Fibroblast of skin of abdomen (primary cell): ENCODE data around the gene UCKL1. TPM values are rescaled to one million over a fixed set of nuclear protein-coding genes. Genes with fewer than 3 reads are reported as not detected.
"Not testable (repeated sequence)": the region's sequence is repeated elsewhere in the genome, so short reads cannot be mapped to it uniquely, and the experiment has no call there.

ENCODE experiments used
- DNase-seq: peaks from one replicate; pipeline ENCODE4 v3.0.0-alpha.2; 2013
- polyA plus RNA-seq, 2 experiments: library from polyadenylated mRNA; unstranded; fragments of 120-200 nt; gene quantifications; one replicate each; pipeline ENCODE4 v1.2.1, GENCODE V29; 2013; ENCODE audit not compliant: insufficient read length in 2 of 2

UCKL1 gene
- 25.0 TPM for polyA plus RNA-seq (2013, experiment 1 of 2; ENCODE audit: insufficient read length)
- polyA plus RNA-seq (2013, experiment 2 of 2; ENCODE audit: insufficient read length) = 26.8 TPM

DNA sequence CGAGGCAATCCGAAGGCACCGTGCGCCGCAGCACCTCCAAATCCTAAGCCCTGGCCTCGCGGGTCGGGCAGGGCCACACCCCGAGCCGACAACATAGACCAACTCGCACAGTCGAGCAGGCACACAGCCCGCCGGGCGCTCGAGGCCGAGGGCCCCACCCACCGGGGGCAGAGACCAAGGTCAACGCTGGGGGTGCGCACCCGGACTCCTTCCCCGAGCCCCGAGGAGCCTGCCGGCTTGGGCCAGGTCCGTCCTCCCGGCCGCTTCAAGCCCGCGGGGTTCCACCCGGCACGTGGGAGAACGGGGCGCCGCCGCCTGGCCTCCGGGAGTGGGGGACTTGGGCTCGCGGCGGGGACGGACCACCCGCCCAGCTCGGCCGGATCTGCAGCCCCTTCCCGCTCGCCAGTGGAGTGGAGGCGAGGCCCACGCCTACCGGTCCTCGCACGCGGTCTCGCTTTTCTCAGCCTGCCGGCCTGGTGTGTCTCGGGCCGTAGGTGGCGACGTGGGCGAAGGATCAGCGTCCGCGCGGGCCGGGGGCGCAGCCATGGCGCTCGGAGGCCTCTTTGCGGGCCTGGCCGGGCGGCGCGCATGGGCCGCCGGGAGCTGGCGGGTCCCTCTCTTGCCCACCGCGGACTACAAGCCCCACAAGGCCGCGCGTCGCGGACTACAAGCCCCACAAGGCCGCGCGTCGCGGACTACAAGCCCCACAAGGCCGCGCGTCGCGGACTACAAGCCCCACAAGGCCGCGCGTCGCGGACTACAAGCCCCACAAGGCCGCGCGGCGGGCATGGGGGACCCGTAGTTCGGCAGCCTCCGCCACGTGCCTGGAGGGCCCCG lies at the start of gene UCKL1:
Gene UCKL1, minus strand, starts transcription at position 590 of the 837 bp plus-strand sequence. Its CDS starts 44 bp downstream, at position 546.
- peak; percentile 89 for DNase-seq

DNA sequence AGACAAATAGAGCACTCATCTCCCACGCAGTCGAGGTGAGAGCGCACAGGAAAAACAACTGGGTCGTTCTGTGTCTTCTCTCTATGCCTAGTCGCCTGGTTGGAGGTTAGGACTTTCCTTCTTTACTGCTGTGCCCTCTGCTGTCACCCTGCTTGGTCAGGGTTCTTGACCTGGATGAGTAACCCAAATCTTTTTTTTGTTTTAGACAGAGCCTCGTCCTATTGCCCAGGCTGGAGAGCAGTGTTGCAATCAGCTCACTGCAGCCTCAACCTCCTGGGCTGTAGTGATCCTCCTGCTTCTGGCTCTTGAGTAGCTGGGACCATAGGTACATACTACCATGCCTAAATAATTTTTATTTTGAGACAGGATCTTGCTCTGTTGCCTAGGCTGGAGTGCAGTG lies 49.2 kb upstream of the UCKL1 start:
- no peak for DNase-seq

DNA sequence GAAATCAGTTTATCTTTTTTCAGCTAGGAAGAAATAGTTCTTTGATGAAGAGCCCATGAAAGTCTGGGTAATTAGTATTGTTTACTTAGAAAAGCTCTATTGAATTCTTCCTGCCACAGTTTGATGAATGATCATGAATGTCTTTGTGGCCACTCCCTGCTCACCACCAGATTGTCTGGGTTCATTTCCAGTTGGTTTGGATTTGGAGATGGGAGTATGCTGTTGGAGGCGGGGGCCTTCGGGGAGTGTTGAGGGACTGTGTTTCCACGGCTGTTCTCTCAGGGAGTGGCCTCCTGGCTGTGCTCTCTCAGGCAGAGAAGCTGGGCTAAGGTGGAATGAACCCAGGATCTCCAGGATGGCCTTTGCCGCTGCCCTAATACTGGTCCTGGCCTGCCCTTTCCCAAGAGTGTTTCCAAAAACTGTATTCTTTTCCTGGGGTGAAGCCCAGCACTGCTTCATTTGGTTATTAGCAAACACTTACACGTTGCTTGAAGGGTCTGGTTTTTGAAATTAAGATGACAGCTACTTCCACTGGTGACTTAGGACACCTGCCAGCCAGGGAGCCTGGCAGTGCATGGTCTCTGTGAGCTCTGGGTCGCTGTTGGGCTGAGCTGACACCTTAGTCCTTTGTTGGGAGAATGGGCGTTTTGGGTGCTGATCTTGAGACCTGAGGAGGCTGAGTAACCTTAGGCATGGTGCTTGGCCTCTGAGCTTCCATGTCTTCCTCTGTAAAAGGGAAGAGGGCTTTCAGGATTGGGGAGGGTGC lies 47.9 kb upstream of the UCKL1 start:
- DNase-seq = no peak

DNA sequence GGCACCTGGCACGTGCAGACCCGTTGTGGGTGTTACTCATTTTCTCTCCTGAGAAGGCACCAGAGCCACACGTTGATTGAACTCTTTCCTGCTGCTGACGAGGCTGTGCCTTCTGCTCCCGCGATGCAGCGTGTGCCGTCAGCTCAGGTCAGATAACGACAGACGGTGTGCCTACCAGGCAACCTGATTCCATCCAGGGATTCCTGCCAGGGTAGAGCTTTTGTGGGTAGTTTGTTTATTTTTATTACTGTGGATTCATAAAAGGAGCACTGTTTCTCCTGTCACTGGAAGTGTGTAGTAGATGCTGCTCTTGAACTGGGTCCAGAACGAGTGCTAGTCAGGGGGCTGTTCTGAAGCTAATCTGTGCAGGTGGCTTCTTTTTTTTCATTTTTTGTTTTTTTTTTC lies 45.4 kb upstream of the UCKL1 start:
- DNase-seq = no peak

DNA sequence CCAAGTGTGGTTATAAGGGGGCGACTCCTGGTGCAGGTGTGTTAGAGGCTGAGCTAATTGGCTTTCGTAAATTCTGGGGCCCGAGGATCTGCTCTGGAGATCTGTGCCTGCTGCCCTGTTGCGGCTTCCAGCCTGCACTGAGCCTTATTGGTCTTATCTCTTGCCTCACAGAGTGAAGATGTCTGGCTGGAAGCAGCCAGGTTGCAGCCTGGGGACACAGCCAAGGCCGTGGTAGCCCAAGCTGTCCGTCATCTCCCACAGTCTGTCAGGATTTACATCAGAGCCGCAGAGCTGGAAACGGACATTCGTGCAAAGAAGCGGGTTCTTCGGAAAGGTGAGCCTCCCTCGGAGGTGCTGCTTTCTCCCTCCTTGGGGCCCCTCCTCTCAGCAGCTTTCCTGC lies 44.7 kb upstream of the UCKL1 start:
- no peak for DNase-seq

DNA sequence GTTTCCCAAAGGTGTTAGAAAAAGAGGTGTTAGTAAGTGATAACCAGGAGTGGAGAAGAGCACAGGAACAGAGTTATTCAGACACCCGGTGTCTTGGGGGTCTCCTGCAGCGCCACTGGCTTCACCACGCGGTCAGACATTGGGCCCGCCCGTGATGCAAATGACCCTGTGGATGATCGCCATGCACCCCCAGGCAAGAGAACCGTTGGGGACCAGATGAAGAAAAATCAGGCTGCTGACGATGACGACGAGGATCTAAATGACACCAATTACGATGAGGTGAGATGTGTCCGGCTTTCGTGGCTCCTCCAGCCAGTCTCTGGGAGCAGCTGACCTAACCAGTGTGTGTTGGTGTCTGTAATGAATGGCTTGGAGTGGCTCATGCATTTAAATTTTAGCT lies 26.7 kb upstream of the UCKL1 start:
- DNase-seq = no peak

DNA sequence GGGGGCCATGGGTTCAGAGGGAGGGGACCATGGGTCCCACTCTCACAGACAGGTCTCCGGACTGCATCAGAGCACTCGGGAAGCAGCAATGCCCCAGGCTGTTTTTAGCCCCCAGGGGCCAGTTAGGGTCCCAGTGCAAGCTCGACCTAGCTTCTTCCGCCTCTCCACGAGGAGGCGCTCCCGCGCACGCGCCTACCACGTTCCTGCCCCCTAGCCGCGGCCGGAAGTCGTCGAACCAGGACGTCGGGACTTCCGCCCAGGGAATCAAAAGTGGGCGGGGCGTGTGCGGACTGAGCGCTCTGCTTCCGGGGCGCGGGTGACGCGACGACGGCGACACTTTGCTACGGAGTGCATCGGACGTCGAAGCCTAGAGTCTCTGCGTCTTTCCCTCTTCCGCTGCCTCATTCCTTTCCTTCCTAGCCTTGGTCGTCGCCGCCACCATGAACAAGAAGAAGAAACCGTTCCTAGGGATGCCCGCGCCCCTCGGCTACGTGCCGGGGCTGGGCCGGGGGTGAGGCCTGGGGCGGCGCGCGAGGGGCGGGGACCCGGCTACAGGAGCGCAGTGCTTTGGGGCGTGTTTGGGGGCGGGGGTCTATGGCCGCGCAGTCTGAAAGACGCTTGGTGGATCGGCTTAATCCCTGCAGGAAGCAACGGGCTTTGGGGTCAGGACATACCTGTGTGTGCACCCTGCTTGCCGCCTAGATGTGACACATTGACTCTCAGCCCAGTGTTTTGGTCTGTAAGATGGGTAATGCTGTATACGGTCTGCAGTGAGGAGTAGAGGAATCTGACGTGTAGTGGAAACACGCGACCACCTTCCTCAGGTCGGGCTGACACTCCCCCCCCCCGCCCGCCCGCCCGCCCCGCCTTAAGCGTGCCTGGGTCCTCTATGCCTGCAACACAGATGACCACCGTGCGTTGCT lies 24.9 kb upstream of the UCKL1 start, which contains the start of gene PRPF6:
Gene PRPF6, plus strand, starts transcription at position 327 of the 923 bp plus-strand sequence. Its CDS starts 114 bp downstream, at position 441.
- DNase-seq = peak; percentile 95

DNA sequence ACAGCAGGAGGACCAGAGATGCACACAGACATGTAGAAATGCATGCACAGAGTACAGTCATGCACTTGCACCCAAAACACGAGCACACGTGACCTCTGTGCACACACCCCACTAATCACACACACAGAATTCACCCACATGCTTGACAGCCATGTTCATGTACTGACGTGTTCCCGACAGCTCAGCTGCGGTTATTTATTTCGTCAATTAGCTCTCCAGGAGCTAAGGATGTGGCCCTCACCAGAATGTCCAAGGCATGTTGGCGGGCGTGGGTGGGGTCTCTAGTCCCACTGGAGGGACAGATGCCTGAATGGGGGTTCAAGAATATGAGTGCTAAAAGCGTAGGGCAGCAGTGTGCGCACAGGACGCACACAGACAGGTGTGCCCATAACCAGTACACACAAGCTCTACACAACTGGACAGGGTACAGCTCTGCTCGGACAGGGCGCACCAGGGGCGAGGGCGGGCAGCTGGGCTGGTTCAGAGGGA lies 24.1 kb upstream of the UCKL1 start:
- DNase-seq = peak; percentile 38

DNA sequence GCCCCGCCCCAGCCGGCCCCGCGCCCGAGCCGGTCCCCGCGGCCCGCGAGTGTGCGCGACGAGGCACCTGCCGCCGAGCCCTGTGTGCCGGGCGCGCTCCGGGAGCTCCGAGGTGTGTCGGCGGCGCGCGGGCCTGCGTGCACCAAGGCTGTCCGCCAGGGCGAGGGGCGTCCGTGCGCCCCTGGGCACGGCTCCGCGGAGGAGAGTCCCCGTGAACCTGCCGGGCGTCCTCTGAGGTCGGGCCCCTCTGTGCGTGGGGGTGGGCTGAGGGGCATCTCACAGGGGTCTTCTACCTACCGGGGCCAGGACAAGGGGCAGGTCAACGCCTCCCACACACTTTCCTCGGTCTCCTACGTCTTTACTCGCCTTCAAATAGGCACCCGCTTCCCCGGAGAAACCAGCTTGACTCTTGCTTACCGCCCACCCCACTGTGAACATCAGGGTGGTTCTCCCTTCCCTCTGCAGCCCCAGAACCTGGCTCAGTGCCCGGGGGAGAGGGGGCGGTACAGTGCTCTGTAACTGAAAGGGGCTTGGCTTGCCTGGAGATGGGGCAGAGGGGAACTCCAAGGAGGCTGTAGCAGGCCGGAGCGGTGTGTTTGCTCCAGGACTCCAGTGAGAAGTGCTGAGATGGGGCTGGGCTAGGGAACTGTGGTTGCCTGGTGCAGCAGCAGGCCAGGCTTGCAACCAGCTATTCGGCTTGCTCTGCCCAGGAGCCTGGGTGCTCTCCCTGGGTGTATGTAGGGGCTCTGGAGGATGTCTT lies 23.5 kb upstream of the UCKL1 start, which contains the start of gene SAMD10:
Gene SAMD10, minus strand, starts transcription at position 86 of the 760 bp plus-strand sequence. CDS start 175 bp downstream, outside the sequence.
- DNase-seq = peak; percentile 54

DNA sequence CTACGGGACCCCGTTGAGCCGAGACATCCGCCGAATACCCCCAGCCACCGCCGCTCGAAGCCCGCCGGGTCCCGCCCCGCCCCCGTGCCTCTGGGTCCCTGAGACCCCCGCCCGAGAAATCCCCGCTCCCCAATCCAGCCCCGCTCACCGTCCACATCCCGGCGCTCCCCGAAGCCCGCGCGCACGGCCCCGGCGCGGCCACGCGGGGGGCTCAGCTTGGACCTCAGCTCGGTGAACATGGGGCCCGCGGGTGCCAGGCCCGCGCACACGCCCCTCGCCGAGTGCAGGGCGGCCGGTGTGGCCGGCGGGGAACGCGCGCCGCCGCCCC lies 23.0 kb upstream of the UCKL1 start:
- no peak for DNase-seq

DNA sequence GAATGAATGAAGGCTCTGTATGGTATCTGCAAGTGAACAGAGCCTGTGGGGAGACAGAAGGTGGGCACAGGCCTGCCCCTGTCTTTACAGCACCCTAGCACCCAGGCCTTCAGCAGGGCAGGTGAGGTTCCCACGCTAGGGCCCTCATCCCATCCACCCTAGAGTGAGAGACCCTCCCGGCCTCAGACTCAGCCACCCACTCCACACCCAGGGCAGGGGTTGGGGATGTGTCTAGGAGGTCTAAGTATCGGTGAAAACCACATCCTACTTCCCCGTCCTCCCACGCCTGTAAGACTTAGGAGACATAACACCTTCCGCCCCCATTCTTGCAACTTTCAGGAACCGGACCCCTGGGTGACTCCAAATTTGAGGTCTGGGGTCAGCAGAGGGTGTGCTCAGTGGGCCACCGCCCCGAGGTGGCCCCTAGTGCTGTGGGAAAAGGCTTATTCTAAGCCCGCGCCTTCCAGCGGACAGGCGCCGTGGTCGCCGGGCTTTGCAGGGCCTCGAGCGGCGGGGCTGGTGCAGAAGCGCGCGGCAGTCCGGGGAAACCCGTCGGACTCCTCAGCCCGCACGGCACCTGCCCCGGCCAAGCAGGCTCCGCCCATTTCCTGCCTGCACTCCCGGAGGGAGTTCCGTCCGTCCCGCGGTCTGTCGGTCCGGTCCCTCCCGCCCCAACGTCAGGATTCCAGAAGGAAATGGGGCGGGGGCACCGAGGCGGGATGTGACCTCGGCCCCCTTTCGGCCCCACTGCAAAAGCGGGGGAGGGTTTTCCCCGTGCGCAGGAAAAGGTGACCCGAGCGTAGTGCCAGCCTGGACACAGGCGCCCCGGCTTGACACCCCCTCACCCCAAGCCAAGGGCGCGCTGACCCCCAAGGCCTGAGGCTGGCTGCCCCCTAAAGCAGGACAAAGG lies 22.4 kb upstream of the UCKL1 start:
- DNase-seq = peak; percentile 20

DNA sequence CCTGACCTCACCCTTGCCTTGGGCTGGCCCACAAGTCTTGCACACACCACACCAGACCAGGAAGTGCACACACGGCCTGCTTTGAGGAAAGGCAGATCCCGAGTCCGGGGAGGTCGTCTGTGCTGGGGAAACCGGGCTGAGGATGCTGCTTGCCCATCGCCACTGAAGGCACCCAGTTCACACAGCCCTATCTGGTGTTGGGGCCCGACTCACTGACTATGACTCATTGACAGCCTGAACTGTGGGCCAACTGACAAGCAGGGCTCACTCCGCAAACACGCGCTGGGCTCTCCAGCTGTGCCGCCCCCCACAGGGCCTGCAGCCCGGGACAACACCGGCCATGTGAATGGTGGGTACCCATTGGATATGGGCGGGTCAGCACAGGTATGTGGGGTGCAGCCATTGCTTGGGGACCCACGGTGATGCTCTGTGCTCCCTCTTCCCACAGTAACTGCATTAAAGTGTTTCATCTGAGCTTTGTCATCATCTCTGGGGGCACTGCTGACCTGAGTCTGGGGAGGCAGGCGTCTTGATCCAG lies 21.6 kb upstream of the UCKL1 start:
- DNase-seq = peak; percentile 57

DNA sequence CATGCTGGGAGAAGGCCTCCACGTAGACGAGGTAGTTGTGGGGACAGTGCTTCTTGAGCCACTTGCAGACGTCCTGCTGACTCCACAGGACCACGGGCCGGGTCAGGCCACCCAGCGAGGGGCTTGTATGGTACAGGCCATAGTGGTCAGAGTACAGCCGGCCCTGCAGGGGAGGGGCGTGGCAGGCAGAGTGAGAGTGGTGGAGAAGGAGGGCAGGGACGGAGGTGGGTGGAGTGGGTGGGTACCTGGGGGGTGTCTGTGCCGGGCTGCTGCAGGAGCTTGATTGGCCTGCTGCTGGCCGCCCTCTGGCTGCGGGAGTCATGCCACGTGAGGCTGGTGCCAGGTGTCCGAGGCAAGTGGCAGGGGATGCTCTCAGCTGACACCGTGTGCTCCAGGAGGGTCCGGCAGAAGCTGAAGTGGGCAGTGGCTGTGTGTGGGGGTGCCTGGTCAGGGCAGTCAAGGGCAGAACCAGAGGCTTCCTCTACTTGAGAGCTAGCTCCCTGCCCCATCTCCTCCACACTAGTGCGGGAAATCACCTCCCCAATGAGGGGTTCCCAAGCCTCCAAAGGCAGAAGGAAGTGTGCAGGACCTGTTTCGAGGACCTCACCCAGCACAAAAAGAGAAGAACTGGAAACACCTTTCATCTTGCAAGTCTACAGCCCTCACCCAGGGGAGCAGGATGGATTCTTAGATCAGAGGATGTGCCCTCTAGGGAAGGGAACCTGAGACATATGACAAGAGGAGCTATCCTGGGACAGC lies 20.9 kb upstream of the UCKL1 start:
- DNase-seq = no peak

DNA sequence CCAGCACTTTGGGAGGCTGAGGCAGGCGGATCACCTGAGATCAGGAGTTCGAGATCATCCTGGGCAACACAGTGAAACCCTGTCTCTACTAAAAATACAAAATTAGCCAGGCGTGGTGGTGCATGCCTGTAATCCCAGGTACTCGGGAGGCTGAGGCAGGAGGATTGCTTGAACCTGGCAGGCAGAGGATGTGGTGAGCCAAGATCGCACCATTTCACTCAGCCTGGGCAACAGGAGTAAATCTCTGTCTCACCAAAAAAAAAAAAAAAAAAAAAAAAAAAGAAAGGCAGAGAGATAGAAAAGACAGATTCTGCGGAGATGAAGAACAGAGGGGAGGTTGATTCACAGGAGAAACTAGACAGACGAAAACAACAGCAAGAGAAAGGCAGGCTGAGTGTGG lies 20.3 kb upstream of the UCKL1 start:
- not testable (repeated sequence) for DNase-seq

DNA sequence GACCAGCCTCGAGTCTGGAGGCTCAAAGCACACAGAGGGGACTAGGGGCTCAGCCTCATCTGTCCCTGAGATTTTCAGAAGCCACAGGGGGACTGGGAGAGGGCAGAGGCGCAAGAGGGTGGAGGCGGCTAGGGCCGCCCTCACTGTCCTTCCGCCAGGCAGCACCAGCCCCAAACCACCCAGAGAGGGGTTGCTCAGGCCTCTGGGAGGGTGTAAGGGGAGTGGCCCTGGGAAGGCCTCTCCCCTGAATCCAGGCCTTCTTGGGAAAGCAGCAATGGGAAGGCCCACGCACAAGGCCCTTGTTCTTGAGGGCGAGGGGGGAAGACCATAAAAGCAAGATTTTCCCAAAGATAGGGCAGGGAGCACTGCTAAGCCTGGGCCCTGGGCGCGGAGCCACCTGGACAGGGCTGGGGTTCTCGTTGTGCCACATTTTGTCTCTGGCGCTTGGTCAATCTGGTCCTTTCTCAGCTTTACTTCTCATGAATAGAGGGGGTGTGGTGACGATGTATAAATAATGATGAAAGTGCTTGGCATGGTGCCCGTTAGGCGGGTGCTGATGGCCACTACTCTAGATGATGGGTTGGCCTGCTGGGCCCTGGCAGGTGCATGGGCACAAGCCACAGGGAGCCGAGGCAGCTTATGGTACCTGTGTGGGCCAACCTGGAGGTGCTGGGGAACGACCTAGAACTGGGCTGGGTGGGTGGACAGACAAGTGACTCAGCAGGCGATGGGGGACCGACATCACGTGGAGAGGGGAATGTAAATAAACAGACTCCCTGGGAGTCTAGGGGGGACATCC lies 18.4 kb upstream of the UCKL1 start:
- DNase-seq = no peak

DNA sequence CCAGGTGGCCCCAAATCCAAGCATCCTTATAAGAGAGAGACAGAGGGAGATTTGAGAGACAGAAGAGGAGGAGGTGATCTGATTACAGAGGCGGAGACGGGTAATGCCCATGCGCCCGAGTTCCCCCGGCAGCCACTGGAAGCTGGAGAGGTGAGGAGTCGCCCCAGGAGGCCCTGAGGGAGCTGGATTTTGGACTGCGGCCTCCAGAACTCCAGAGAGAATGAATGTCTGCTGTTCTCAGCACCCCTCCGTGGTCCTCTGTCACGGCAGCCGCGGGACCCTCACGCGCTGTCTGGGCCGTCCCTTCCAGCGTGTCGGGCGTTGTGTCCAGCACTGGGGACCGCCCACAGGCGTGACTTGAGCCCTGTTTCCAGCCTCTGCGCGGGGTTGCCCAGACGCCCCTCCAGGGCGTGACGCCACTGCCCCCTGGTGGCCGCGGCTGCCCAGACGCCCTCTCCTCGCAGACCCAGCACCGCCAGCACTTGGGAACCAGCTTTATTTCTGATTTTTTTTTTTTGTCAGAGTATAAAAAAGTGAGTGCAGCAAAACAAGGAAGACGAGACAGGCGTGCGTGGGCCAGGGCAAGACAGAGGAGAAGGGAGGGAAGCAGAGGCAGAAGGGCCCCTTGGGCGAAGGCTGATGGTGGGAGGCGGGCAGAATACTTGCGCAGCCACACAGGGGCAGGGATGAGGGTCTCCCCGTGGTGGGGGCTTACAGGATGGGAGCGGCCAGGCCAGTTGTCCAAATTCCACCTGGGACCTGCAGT lies 17.6 kb upstream of the UCKL1 start:
- DNase-seq = peak; percentile 76

DNA sequence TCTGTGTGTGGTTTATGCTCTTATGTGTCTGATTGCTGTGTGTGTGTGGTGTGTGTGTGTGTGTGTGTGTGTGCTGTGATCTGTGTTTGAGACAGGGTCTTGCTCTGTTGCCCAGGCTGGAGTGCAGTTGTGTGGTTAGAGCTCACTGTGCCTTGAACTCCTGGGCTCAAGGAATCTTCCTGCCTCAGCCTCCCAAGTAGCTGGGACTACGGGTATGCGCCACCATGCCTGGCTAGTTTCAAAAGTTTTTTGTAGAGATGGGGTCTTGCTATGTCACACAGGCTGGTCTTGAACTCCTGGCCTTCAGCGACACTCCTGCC lies 16.9 kb upstream of the UCKL1 start:
- no peak for DNase-seq
